MM.1S (cell line): ENCODE measurements around the gene CD80.
A peak's percentile ranks its signal among the peaks of the same experiment; 100 is the strongest.

Experiments used
- DNase-seq: peaks from one replicate; pipeline ENCODE4 v3.0.0-alpha.2; 2015
- H2AFZ ChIP-seq: fragments of 300-600 bp; sonication (generic); 2 replicates; pipeline ENCODE4 v1.6.0; 2016; ENCODE audit warnings: antibody characterized with exemption, low read length
- H3F3A ChIP-seq: fragments of 300-600 bp; sonication (generic); 2 replicates; pipeline ENCODE4 v1.6.1; 2016; ENCODE audit warnings: mild to moderate bottlenecking, antibody characterized with exemption, low read length, moderate library complexity, mixed read lengths; ENCODE audit not compliant: insufficient read depth
- H3K27ac ChIP-seq: fragments of 300-600 bp; sonication (generic); 2 replicates; pipeline ENCODE4 v1.5.1; 2016; ENCODE audit warnings: mild to moderate bottlenecking, low read length
- H3K27me3 ChIP-seq: fragments of 300-600 bp; sonication (generic); replicated peaks from 2 replicates; pipeline ENCODE4 v1.6.0; 2016; ENCODE audit warnings: low read length; ENCODE audit not compliant: insufficient read depth
- H3K36me3 ChIP-seq: fragments of 300-600 bp; sonication (generic); replicated peaks from 2 replicates; pipeline ENCODE4 v1.6.1; 2016; ENCODE audit warnings: mild to moderate bottlenecking, low read length, mixed read lengths; ENCODE audit not compliant: insufficient read depth
- H3K4me1 ChIP-seq: fragments of 300-600 bp; sonication (generic); 2 replicates; pipeline ENCODE4 v1.6.1; 2016; ENCODE audit warnings: low read length, mixed read lengths
- H3K4me2 ChIP-seq: fragments of 300-600 bp; sonication (generic); 2 replicates; pipeline ENCODE4 v1.6.0; 2016; ENCODE audit warnings: low read depth, low read length
- H3K4me3 ChIP-seq: fragments of 300-600 bp; sonication (generic); 2 replicates; pipeline ENCODE4 v1.5.1; 2016; ENCODE audit warnings: low read length, mixed read lengths
- H3K79me2 ChIP-seq: fragments of 300-600 bp; sonication (generic); 2 replicates; pipeline ENCODE4 v1.6.1; 2016; ENCODE audit warnings: mixed run types, low read length, mixed read lengths
- H3K9ac ChIP-seq: fragments of 300-600 bp; sonication (generic); 2 replicates; pipeline ENCODE4 v1.6.1; 2016; ENCODE audit warnings: low read length, mixed read lengths
- H3K9me2 ChIP-seq: fragments of 300-600 bp; sonication (generic); replicated peaks from 2 replicates; pipeline ENCODE4 v1.6.1; 2016; ENCODE audit warnings: mild to moderate bottlenecking, low read length, mixed read lengths; ENCODE audit not compliant: insufficient read depth
- H3K9me3 ChIP-seq: fragments of 300-600 bp; sonication (generic); replicated peaks from 2 replicates; pipeline ENCODE4 v1.6.1; 2016; ENCODE audit warnings: mild to moderate bottlenecking, low read length, mixed read lengths; ENCODE audit not compliant: insufficient read depth
- H4K20me1 ChIP-seq: fragments of 300-600 bp; sonication (generic); 2 replicates; pipeline ENCODE4 v1.6.1; 2016; ENCODE audit warnings: mild to moderate bottlenecking, low read length, moderate library complexity, mixed read lengths; ENCODE audit not compliant: insufficient read depth
- CTCF ChIP-seq: fragments of 300-600 bp; sonication (generic); IDR thresholded peaks from 2 replicates; pipeline ENCODE4 v1.5.1; 2016; ENCODE audit warnings: antibody characterized with exemption, low read length, mixed read lengths
- EZH2 ChIP-seq: fragments of 300-600 bp; sonication (generic); optimal IDR thresholded peaks from 2 replicates; pipeline ENCODE3; 2017; ENCODE audit warnings: low read depth, mild to moderate bottlenecking, antibody characterized with exemption, low read length, mixed read lengths
- EZH2phosphoT487 ChIP-seq: fragments of 300-600 bp; sonication (generic); IDR thresholded peaks from 2 replicates; pipeline ENCODE4 v1.6.1; 2018; ENCODE audit warnings: antibody characterized with exemption, low read length

The CD80 gene

GRCh38 chr3:119527714-119528113 is 31.7 kb downstream of the CD80 start:
- Histone ChIP-seq H3K9me2 (no peaks in the 10 kb centered on the region), H4K20me1 (no peaks in the 10 kb centered on the region), H3K79me2 (no peaks in the 10 kb centered on the region), H3K4me1 (peaks cover 4% of the 10 kb centered on the region; the same call in 1 of the 2 replicates), H3K9me3 (no peaks in the 10 kb centered on the region), H3K27me3 (no peaks in the 10 kb centered on the region), H3K36me3 (no peaks in the 10 kb centered on the region), H3K4me3 (no peak overlapping the region), H3K4me2 (no peak overlapping the region), H3K9ac (no peak overlapping the region), H3K27ac (no peak overlapping the region), H3F3A (no peaks in the 10 kb centered on the region; the same call in 1 of the 2 replicates), H2AFZ (no peak overlapping the region)
- no peak for DNase-seq
- TF ChIP-seq EZH2phosphoT487 (no peak), EZH2 (no peak), CTCF (no peak)

GRCh38 chr3:119524931-119525662 is 34.3 kb downstream of the CD80 start:
- peaks cover 4% of the 10 kb centered on the region; the same call in 1 of the 2 replicates for H3K4me1 ChIP-seq
- no peaks in the 10 kb centered on the region for H3K9me3 ChIP-seq
- H4K20me1 ChIP-seq = no peaks in the 10 kb centered on the region
- no peaks in the 10 kb centered on the region for H3K79me2 ChIP-seq
- H3K27ac ChIP-seq = no peak overlapping the region
- no peaks in the 10 kb centered on the region for H3K27me3 ChIP-seq
- H3K36me3 ChIP-seq = 0 out of 2 replicates have a peak, but pooled peaks cover 3% of the 10 kb centered on the region
- no peak overlapping the region for H2AFZ ChIP-seq
- no peak overlapping the region for H3K9ac ChIP-seq
- DNase-seq = no peak
- H3F3A ChIP-seq = no peaks in the 10 kb centered on the region; the same call in 1 of the 2 replicates
- no peaks in the 10 kb centered on the region for H3K9me2 ChIP-seq
- TF ChIP-seq CTCF (peak; percentile 11; the same call in 1 of the 2 replicates), EZH2phosphoT487 (no peak)
- no peak overlapping the region for H3K4me3 ChIP-seq
- H3K4me2 ChIP-seq = no peak overlapping the region

- TF ChIP-seq CTCF (no peak), EZH2 (no peak), EZH2phosphoT487 (no peak)
- no peaks in the 10 kb centered on the region for H3F3A ChIP-seq
- no peaks in the 10 kb centered on the region for H3K79me2 ChIP-seq
- H3K4me1 ChIP-seq = no peaks in the 10 kb centered on the region
- H2AFZ ChIP-seq = no peak overlapping the region
- no peaks in the 10 kb centered on the region for H3K9me3 ChIP-seq
- no peaks in the 10 kb centered on the region for H4K20me1 ChIP-seq
- DNase-seq = no peak
- H3K9ac ChIP-seq = no peak overlapping the region
- H3K27me3 ChIP-seq = no peaks in the 10 kb centered on the region
- no peaks in the 10 kb centered on the region for H3K9me2 ChIP-seq
- H3K36me3 ChIP-seq = peaks cover 22% of the 10 kb centered on the region; the same call in 1 of the 2 replicates
- H3K4me2 ChIP-seq = no peak overlapping the region
- no peak overlapping the region for H3K27ac ChIP-seq
- H3K4me3 ChIP-seq = no peak overlapping the region
These were observed 41.4 kb downstream of the CD80 start for GRCh38 chr3:119518026-119518425.
